ENCODE results near the gene RIMBP2.

DNA sequence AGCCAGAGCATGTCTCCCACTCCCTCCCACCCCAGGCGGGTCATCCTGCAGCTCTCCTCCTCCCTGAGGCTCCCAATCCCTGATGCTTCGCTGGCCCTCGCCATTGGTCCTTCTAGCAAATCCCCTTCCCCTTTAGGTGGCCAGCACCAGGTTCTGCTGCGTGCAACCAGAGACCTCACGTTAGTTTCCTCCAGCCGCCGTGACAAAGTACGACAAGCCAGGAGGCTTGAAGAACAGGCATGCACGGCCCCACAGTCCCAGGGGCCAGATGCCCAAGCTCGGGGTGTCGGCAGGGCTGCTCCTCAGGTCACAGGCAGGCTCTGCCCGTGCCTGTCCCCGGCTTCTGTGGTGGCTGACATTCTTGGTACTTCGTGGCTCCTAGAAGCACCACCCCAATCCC, 95.8 kb downstream of the RIMBP2 start:
- TF ChIP-seq, protein P1, sequence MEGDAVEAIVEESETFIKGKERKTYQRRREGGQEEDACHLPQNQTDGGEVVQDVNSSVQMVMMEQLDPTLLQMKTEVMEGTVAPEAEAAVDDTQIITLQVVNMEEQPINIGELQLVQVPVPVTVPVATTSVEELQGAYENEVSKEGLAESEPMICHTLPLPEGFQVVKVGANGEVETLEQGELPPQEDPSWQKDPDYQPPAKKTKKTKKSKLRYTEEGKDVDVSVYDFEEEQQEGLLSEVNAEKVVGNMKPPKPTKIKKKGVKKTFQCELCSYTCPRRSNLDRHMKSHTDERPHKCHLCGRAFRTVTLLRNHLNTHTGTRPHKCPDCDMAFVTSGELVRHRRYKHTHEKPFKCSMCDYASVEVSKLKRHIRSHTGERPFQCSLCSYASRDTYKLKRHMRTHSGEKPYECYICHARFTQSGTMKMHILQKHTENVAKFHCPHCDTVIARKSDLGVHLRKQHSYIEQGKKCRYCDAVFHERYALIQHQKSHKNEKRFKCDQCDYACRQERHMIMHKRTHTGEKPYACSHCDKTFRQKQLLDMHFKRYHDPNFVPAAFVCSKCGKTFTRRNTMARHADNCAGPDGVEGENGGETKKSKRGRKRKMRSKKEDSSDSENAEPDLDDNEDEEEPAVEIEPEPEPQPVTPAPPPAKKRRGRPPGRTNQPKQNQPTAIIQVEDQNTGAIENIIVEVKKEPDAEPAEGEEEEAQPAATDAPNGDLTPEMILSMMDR (IDR thresholded peaks at IDR 0.05): no peak
- no peak for TF ChIP-seq POLR2A (IDR thresholded peaks at IDR 0.05)

Data from uterus (tissue), 2 donors.